Ishikawa (cell line): ENCODE measurements around the gene LRIT2.

Experiments used
- EGR1 ChIP-seq: IDR thresholded peaks from 2 replicates; pipeline ENCODE4 v1.6.1; 2012
- EP300 ChIP-seq: IDR thresholded peaks from 2 replicates; pipeline ENCODE4 v1.6.1; 2012; ENCODE audit warnings: borderline replicate concordance
- TCF12 ChIP-seq: IDR thresholded peaks from 2 replicates; pipeline ENCODE4 v1.6.1; 2012; ENCODE audit warnings: low read depth
- YY1 ChIP-seq: IDR thresholded peaks from 2 replicates; pipeline ENCODE4 v1.6.1; 2012; ENCODE audit warnings: low read depth
- TF ChIP-seq, protein P1 (sequence below): IDR thresholded peaks from 2 replicates; pipeline ENCODE4 v1.6.1; 2012; ENCODE audit warnings: low read depth, mild to moderate bottlenecking

DNA sequence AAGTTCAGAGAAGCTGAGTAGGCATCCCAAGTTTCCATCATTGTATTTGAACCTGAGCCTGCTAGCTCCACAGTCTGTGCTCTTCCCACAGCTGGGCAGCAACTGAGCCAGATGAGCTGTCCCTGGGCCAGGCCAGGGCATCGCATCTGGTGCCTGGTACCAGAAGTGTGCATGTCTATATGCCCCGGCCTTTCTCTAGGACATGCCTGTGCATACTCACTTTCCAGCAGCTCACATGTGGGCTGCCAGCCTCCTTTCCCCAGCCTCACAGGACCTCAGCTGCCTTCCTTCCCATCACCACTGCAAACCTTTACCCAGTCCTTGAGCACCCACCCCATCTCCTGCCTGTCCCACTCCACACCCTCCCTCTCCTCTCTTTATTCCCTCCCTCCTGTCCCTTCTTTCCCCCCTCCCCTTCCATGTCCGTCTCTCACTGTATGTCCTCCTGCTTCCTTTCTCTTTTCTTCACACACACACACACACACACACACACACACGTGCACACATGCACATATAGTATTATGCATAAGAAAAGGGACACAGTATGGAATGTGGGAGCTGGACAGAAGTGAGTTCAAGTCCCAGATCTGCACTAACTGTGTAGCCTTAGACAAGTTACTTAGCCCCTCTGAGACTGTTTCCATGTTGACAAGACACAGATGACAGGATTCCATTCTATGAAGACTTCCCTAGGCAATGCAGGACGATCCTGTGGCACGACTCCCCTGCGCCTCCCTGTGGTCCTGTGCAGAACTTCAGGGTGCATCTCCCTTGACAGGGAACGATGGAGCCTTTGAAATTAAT is 20.1 kb downstream of the LRIT2 start:
- TF ChIP-seq, protein P1, sequence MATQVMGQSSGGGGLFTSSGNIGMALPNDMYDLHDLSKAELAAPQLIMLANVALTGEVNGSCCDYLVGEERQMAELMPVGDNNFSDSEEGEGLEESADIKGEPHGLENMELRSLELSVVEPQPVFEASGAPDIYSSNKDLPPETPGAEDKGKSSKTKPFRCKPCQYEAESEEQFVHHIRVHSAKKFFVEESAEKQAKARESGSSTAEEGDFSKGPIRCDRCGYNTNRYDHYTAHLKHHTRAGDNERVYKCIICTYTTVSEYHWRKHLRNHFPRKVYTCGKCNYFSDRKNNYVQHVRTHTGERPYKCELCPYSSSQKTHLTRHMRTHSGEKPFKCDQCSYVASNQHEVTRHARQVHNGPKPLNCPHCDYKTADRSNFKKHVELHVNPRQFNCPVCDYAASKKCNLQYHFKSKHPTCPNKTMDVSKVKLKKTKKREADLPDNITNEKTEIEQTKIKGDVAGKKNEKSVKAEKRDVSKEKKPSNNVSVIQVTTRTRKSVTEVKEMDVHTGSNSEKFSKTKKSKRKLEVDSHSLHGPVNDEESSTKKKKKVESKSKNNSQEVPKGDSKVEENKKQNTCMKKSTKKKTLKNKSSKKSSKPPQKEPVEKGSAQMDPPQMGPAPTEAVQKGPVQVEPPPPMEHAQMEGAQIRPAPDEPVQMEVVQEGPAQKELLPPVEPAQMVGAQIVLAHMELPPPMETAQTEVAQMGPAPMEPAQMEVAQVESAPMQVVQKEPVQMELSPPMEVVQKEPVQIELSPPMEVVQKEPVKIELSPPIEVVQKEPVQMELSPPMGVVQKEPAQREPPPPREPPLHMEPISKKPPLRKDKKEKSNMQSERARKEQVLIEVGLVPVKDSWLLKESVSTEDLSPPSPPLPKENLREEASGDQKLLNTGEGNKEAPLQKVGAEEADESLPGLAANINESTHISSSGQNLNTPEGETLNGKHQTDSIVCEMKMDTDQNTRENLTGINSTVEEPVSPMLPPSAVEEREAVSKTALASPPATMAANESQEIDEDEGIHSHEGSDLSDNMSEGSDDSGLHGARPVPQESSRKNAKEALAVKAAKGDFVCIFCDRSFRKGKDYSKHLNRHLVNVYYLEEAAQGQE = no peak
- TF ChIP-seq EP300 (no peak), TCF12 (no peak), EGR1 (no peak), YY1 (no peak)
